ENCODE data around the gene R3HDM2. TPM values are rescaled to one million over a fixed set of nuclear protein-coding genes. Genes with fewer than 3 reads are reported as not detected.
"Not testable (repeated sequence)": the region's sequence is repeated elsewhere in the genome, so short reads cannot be mapped to it uniquely, and the experiment has no call there.

Gene R3HDM2
- total RNA-seq, 1 experiment from 2014 or later: 25.3 TPM

GRCh38 chr12:57426948-57427347 is 3.9 kb downstream of the R3HDM2 start:
- not testable (repeated sequence) for DNase-seq (ENCODE audit: low spot score)

GRCh38 chr12:57420482-57420881 is 10.4 kb downstream of the R3HDM2 start:
- no peak for DNase-seq (ENCODE audit: low spot score)

GRCh38 chr12:57419495-57419894 is 11.3 kb downstream of the R3HDM2 start:
- DNase-seq (ENCODE audit: low spot score): no peak

GRCh38 chr12:57418255-57418654 is 12.6 kb downstream of the R3HDM2 start:
- DNase-seq (ENCODE audit: low spot score): no peak

- DNase-seq (ENCODE audit: low spot score): no peak
Observed at GRCh38 chr12:57416039-57416996, 14.5 kb downstream of the R3HDM2 start.

- no peak for DNase-seq (ENCODE audit: low spot score)
Observed at GRCh38 chr12:57415088-57415487, 15.8 kb downstream of the R3HDM2 start.

GRCh38 chr12:57414160-57414559 is 16.7 kb downstream of the R3HDM2 start:
- not testable (repeated sequence) for DNase-seq (ENCODE audit: low spot score)

- DNase-seq (ENCODE audit: low spot score): no peak
Observed at GRCh38 chr12:57410534-57410933, 20.3 kb downstream of the R3HDM2 start.

GRCh38 chr12:57404966-57405640 is 25.7 kb downstream of the R3HDM2 start:
- no peak for DNase-seq (ENCODE audit: low spot score)

- DNase-seq (ENCODE audit: low spot score): not testable (repeated sequence)
Observed at GRCh38 chr12:57402156-57402555, 28.7 kb downstream of the R3HDM2 start.

GRCh38 chr12:57401165-57401564 is 29.7 kb downstream of the R3HDM2 start:
- no peak for DNase-seq (ENCODE audit: low spot score)

GRCh38 chr12:57399718-57400463 is 31.0 kb downstream of the R3HDM2 start:
- not testable (repeated sequence) for DNase-seq (ENCODE audit: low spot score)

GRCh38 chr12:57397441-57397840 is 33.4 kb downstream of the R3HDM2 start:
- DNase-seq (ENCODE audit: low spot score): no peak

GRCh38 chr12:57395121-57395520 is 35.7 kb downstream of the R3HDM2 start:
- no peak for DNase-seq (ENCODE audit: low spot score)

- no peak for DNase-seq (ENCODE audit: low spot score)
Observed at GRCh38 chr12:57390174-57390573, 40.7 kb downstream of the R3HDM2 start.

GRCh38 chr12:57389033-57389432 is 41.8 kb downstream of the R3HDM2 start:
- DNase-seq (ENCODE audit: low spot score): no peak

GRCh38 chr12:57388425-57388824 is 42.4 kb downstream of the R3HDM2 start:
- DNase-seq (ENCODE audit: low spot score): no peak

GRCh38 chr12:57386187-57386720 is 44.6 kb downstream of the R3HDM2 start:
- no peak for DNase-seq (ENCODE audit: low spot score)

- no peak for DNase-seq (ENCODE audit: low spot score)
Observed at GRCh38 chr12:57385586-57385985, 45.3 kb downstream of the R3HDM2 start.

- DNase-seq (ENCODE audit: low spot score): no peak
Observed at GRCh38 chr12:57384478-57384877, 46.4 kb downstream of the R3HDM2 start.

- DNase-seq (ENCODE audit: low spot score): no peak
Observed at GRCh38 chr12:57381693-57382220, 49.1 kb downstream of the R3HDM2 start.
